Lower lobe of right lung (tissue), 2 donors: Measurements from ENCODE around the gene FILIP1. TPM values are rescaled to one million over a fixed set of nuclear protein-coding genes. Genes with fewer than 3 reads are reported as not detected.

Source experiments
- ATAC-seq, 2 donors: fragments of 200-7000 bp; cut with Tn5 transposase; one replicate each; pipeline ENCODE4 v1.9.1; 2020 to 2022; ENCODE audit warnings: mild to moderate bottlenecking in 2 of 2, moderate library complexity in 2 of 2
- DNase-seq: peaks from one replicate; pipeline ENCODE4 v3.0.0-alpha.2; 2020
- H3K27ac ChIP-seq: fragments of 200-600 bp; one replicate; pipeline ENCODE4 v1.8.0; 2022
- H3K27me3 ChIP-seq: fragments of 200-600 bp; one replicate; pipeline ENCODE4 v1.8.0; 2022; ENCODE audit warnings: low read depth
- H3K36me3 ChIP-seq: fragments of 200-600 bp; one replicate; pipeline ENCODE4 v1.8.0; 2022; ENCODE audit warnings: mild to moderate bottlenecking
- H3K4me1 ChIP-seq: fragments of 200-600 bp; one replicate; pipeline ENCODE4 v1.8.0; 2022
- H3K4me3 ChIP-seq: fragments of 200-600 bp; one replicate; pipeline ENCODE4 v1.8.0; 2022; ENCODE audit warnings: mild to moderate bottlenecking
- H3K9me3 ChIP-seq: fragments of 200-600 bp; one replicate; pipeline ENCODE4 v1.8.0; 2022
- intact Hi-C: fragments of 100-400 bp; cut with DNase I; formaldehyde crosslinking; loops from one replicate; pipeline ENCODE4 v1.11.0; 2022
- total RNA-seq: library from RNA; stranded (reverse); fragmentation: NEBNext Ultra II Directional; extraction: Animal tissue kit (Norgen Biotek cat#: 25700); gene quantifications from one replicate; pipeline ENCODE4 v1.2.1, GENCODE V29; 2021
- TF ChIP-seq, protein P1 (sequence below): fragments of 200-600 bp; IDR thresholded peaks from one replicate; pipeline ENCODE4 v1.8.0; 2022; ENCODE audit warnings: antibody characterized with exemption, mild to moderate bottlenecking
- donor health status: DM: no; HTN: yes; CAD: no; lungs with severe emphysema.

The FILIP1 gene
- total RNA-seq, 1 donor from 2014 or later = 17.4 TPM

DNA sequence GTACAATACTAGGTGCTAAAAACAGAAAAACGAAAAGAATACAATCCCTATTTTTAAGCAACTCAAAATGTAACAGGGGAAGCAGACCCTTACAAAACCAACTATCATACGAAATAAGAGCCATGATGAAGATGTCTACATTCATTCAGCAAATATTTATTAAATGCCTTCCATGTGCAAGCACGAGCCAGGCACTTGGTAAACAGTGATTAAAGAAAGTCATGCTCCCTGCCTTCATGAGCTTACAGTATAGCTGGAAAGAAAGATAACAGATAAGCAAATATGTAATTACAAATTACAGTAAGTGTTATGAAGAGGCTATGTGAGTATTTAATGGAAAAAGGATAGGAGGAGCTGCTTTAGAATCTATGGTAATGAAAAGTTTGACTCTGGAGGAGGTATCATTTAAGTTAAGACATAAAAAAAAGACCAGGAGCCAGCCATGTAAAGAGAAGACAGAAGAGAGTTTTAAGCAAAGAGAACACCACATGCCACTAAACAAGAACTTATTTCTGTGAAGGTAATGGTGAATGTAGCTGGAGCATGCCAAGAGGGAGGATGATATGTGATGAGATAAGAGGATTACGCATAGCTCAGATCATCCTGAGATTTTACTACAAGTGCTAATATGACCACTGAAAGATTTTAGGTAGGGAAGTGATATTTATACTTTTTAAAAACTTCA, 230.7 kb downstream of the FILIP1 start:
- Histone ChIP-seq H3K9me3 (no peaks in the 10 kb centered on the region), H3K27me3 (no peaks in the 10 kb centered on the region), H3K36me3 (peaks cover 73% of the 10 kb centered on the region), H3K4me1 (peaks cover 14% of the 10 kb centered on the region), H3K27ac (no peak overlapping the region), H3K4me3 (no peak overlapping the region)
- intact Hi-C loops = no loop called here
- ATAC-seq = no peak
- TF ChIP-seq, protein P1, sequence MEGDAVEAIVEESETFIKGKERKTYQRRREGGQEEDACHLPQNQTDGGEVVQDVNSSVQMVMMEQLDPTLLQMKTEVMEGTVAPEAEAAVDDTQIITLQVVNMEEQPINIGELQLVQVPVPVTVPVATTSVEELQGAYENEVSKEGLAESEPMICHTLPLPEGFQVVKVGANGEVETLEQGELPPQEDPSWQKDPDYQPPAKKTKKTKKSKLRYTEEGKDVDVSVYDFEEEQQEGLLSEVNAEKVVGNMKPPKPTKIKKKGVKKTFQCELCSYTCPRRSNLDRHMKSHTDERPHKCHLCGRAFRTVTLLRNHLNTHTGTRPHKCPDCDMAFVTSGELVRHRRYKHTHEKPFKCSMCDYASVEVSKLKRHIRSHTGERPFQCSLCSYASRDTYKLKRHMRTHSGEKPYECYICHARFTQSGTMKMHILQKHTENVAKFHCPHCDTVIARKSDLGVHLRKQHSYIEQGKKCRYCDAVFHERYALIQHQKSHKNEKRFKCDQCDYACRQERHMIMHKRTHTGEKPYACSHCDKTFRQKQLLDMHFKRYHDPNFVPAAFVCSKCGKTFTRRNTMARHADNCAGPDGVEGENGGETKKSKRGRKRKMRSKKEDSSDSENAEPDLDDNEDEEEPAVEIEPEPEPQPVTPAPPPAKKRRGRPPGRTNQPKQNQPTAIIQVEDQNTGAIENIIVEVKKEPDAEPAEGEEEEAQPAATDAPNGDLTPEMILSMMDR = no peak
- DNase-seq = no peak

GRCh38 chr6:75261299-75261698, 232.3 kb downstream of the FILIP1 start:
- ATAC-seq (no peak), DNase-seq (no peak)
- intact Hi-C loops = no loop called here
- Histone ChIP-seq H3K27ac (no peak overlapping the region), H3K9me3 (no peaks in the 10 kb centered on the region), H3K36me3 (peaks cover 88% of the 10 kb centered on the region), H3K4me3 (no peak overlapping the region), H3K4me1 (no peaks in the 10 kb centered on the region), H3K27me3 (no peaks in the 10 kb centered on the region)
- TF ChIP-seq, protein P1 = no peak

GRCh38 chr6:75257343-75258087, 236.1 kb downstream of the FILIP1 start:
- TF ChIP-seq, protein P1 = no peak
- H3K27me3 ChIP-seq = no peaks in the 10 kb centered on the region
- intact Hi-C loops = no loop called here
- H3K9me3 ChIP-seq = no peaks in the 10 kb centered on the region
- no peak overlapping the region for H3K27ac ChIP-seq
- H3K4me3 ChIP-seq = no peak overlapping the region
- no peak for DNase-seq
- no peaks in the 10 kb centered on the region for H3K4me1 ChIP-seq
- H3K36me3 ChIP-seq = peaks cover 99% of the 10 kb centered on the region
- ATAC-seq = no peak

GRCh38 chr6:75250552-75250951, 243.0 kb downstream of the FILIP1 start:
- Histone ChIP-seq H3K9me3 (no peaks in the 10 kb centered on the region), H3K27ac (no peak overlapping the region), H3K27me3 (no peaks in the 10 kb centered on the region), H3K4me1 (no peaks in the 10 kb centered on the region), H3K4me3 (no peak overlapping the region), H3K36me3 (peaks cover 31% of the 10 kb centered on the region)
- DNase-seq (no peak), ATAC-seq (no peak)
- TF ChIP-seq, protein P1 = no peak
- intact Hi-C loops = no loop called here

- H3K9me3 ChIP-seq = no peaks in the 10 kb centered on the region
- intact Hi-C loops = no loop called here
- ATAC-seq = no peak
These were observed 243.8 kb downstream of the FILIP1 start for GRCh38 chr6:75249837-75250236.

More at GRCh38 chr6:75249837-75250236, 243.8 kb downstream of the FILIP1 start:
- H3K36me3 ChIP-seq = peaks cover 24% of the 10 kb centered on the region
- H3K27me3 ChIP-seq = no peaks in the 10 kb centered on the region
- no peaks in the 10 kb centered on the region for H3K4me1 ChIP-seq
- no peak overlapping the region for H3K4me3 ChIP-seq
- TF ChIP-seq, protein P1 = no peak
- no peak overlapping the region for H3K27ac ChIP-seq
- no peak for DNase-seq
